ENCODE measurements around the gene ZNF653. TPM values are rescaled to one million over a fixed set of nuclear protein-coding genes. Genes with fewer than 3 reads are reported as not detected.

ZNF653 gene, protein sequence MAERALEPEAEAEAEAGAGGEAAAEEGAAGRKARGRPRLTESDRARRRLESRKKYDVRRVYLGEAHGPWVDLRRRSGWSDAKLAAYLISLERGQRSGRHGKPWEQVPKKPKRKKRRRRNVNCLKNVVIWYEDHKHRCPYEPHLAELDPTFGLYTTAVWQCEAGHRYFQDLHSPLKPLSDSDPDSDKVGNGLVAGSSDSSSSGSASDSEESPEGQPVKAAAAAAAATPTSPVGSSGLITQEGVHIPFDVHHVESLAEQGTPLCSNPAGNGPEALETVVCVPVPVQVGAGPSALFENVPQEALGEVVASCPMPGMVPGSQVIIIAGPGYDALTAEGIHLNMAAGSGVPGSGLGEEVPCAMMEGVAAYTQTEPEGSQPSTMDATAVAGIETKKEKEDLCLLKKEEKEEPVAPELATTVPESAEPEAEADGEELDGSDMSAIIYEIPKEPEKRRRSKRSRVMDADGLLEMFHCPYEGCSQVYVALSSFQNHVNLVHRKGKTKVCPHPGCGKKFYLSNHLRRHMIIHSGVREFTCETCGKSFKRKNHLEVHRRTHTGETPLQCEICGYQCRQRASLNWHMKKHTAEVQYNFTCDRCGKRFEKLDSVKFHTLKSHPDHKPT
- total RNA-seq (2021; fragmentation: NEBNext Ultra II Directional; extraction: Animal tissue kit (Norgen Biotek cat#: 25700)) (7.9 and 9.5 TPM in 2 replicates), polyA plus RNA-seq (2011; rRNA removed) (7.0 and 13.0 TPM in 2 replicates), polyA minus RNA-seq (2011; rRNA and poly(A)+ RNA removed) (4.1 and 6.9 TPM in 2 replicates)
- polyA plus RNA-seq (2011; cell fraction: cytosol; rRNA removed) = 12.0 TPM
- 20.5 TPM for polyA plus RNA-seq (2011; cell fraction: nucleus; rRNA removed)
- 3.0 to 11.6 TPM (median 10.3 TPM) in 4 replicates for polyA plus RNA-seq (2012, experiment 1 of 2)
- 8.4 TPM for polyA plus RNA-seq (2012, experiment 2 of 2)
- polyA plus RNA-seq (2013, experiment 1 of 2) = 6.5 TPM
- polyA plus RNA-seq (2013, experiment 2 of 2) = 4.8 TPM
- 4.0 TPM for polyA minus RNA-seq (2011; cell fraction: cytosol; rRNA and poly(A)+ RNA removed)
- 9.4 TPM for polyA minus RNA-seq (2011; cell fraction: nucleus; rRNA and poly(A)+ RNA removed)
- long read RNA-seq, experiment 1, partial matches to known transcripts = 3 of 3 reads
- long read RNA-seq, experiment 1, other reads (novel, unspliced or antisense) = 0 of 3 reads
- long read RNA-seq, experiment 2 = 0 reads

DNA sequence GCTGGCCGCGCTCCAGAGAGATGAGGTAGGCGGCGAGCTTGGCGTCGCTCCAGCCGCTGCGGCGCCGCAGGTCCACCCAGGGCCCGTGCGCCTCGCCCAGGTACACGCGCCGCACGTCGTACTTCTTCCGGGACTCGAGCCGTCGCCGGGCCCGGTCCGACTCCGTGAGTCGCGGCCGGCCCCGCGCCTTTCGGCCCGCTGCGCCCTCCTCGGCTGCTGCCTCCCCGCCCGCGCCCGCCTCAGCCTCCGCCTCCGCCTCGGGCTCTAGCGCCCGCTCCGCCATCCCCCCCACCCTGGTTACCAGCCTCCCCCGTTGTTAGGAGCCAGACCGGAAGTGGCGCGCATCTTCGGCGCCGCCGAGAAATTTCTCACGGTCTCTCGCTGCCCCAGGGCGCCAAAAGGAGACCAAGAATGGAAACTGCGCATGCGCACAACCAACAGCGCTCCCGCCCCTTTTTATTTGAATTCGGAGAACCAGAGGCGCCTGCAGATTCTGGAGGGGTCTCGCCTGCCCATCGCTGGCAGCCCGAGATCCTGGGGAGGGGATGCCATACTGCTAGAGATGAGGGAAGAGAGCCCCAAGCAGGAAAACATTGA lies at the start of gene ZNF653:
Gene ZNF653 (minus strand): TSS at position 336 of the 597 bp plus-strand sequence. CDS start 53 bp downstream, at position 283.
- H3K9me3 ChIP-seq (ENCODE audit: insufficient read depth in 2 of 2, low read depth in 1 of 2, low read length in 1 of 2) = no peaks in the 10 kb centered on the region
- H3K23me2 ChIP-seq (ENCODE audit: low read depth, low read length) = 0 out of 2 replicates have a peak, but pooled peaks cover 2% of the 10 kb centered on the region
- peaks cover 4% of the 10 kb centered on the region for H3K79me1 ChIP-seq (ENCODE audit: low read depth, low read length)
- H3K18ac ChIP-seq (ENCODE audit: extremely low read depth, low read length) = peak within 1 kb of the TSS; percentile 48; the same call in 1 of the 2 replicates
- FAIRE-seq (peak; percentile 73), DNase-seq (ENCODE audit: low read depth in 1 of 2, low spot score in 2 of 2) (peak; percentile 79 to 98)
- peak within 1 kb of the TSS; percentile 77 to 83 (median 80) for H3K9ac ChIP-seq (replicated peaks in 1 of 4; ENCODE audit: extremely low read depth in 1 of 4, low read depth in 3 of 4, low read length in 3 of 4)
- H3K4ac ChIP-seq (replicated peaks; ENCODE audit: insufficient read length, low read depth, low read length) = peak within 1 kb of the TSS; percentile 21
- ChIA-PET POLR2A (ENCODE audit: partially characterized antibody) (interaction anchor here (0.6 to 2.8 kb wide), 9 partner anchors 9 to 225 kb away, joined by 3 to 7 read pairs (median 3); partner anchors contain the start of gene CNN1), CTCF (ENCODE audit: partially characterized antibody) (interaction anchor here (1.0 to 1.5 kb wide), 3 partner anchors 25 to 53 kb away, joined by 3 to 4 read pairs (median 3); partner anchors contain the start of gene ELOF1)
- H3K36me3 ChIP-seq (ENCODE audit: control insufficient read depth in 2 of 4, insufficient read depth in 4 of 4, low read length in 3 of 4) = no peaks in the 10 kb centered on the region
- H3K4me2 ChIP-seq (ENCODE audit: insufficient read depth in 1 of 2, low read depth in 2 of 2, low read length in 2 of 2) = peak within 1 kb of the TSS; percentile 71 to 85
- no peak within 1 kb of the TSS for H2BK20ac ChIP-seq (ENCODE audit: low read length)
- peak within 1 kb of the TSS; percentile 69 to 85 (median 78) for H3K4me3 ChIP-seq (ENCODE audit: extremely low read depth in 1 of 4, insufficient read depth in 2 of 4, low read depth in 3 of 4, low read length in 4 of 4)
- H4K5ac ChIP-seq (ENCODE audit: insufficient read length, low read depth, low read length) = peak within 1 kb of the TSS; percentile 83
- H2BK120ac ChIP-seq (replicated peaks; ENCODE audit: low read depth, low read length) = no peak within 1 kb of the TSS
- H2BK15ac ChIP-seq (ENCODE audit: low read length) = no peak within 1 kb of the TSS
- H2AFZ ChIP-seq (ENCODE audit: low read length) = no peak within 1 kb of the TSS; the same call in 1 of the 2 replicates
- WGBS, 2 experiments (ENCODE audit: extremely low coverage in 1 of 2, insufficient coverage in 1 of 2, insufficient read length in 1 of 2, insufficient replicate concordance in 2 of 2, low coverage in 1 of 2, low lambda C conversion rate in 2 of 2, missing lambda C conversion rate in 1 of 2) = 4% methylated on average over 20 of the region's 65 CpGs; no CpG with 5 or more reads in 1 of the 2 experiments
- peaks cover 3 to 4% (median 4%) of the 10 kb centered on the region in 4 experiments; a peak in 6 of 7 replicates for H3K4me1 ChIP-seq (replicated peaks in 1 of 4; ENCODE audit: control insufficient read depth in 3 of 4, insufficient read depth in 4 of 4, low read length in 3 of 4)
- no peak within 1 kb of the TSS for H3K23ac ChIP-seq (ENCODE audit: insufficient read length)
- no peak within 1 kb of the TSS for H2BK12ac ChIP-seq (ENCODE audit: low read depth, low read length)
- H3K14ac ChIP-seq (ENCODE audit: insufficient read length) = no peak within 1 kb of the TSS
- no peaks in the 10 kb centered on the region; a peak in 1 of 4 replicates for H3K79me2 ChIP-seq (ENCODE audit: control insufficient read depth in 1 of 2, insufficient read depth in 2 of 2, low read length in 2 of 2)
- H4K8ac ChIP-seq (ENCODE audit: extremely low read depth, insufficient read depth, low read length) = peak within 1 kb of the TSS; percentile 97
- H4K91ac ChIP-seq (replicated peaks; ENCODE audit: insufficient read length, low read length) = peak within 1 kb of the TSS; percentile 44
- no peaks in the 10 kb centered on the region for H4K20me1 ChIP-seq (replicated peaks in 1 of 2; ENCODE audit: control insufficient read depth in 1 of 2, insufficient read depth in 2 of 2, low read length in 2 of 2)
- no peaks in the 10 kb centered on the region for H3K27me3 ChIP-seq (replicated peaks in 1 of 4; ENCODE audit: control insufficient read depth in 3 of 4, extremely low read depth in 1 of 4, insufficient read depth in 3 of 4, low read length in 3 of 4)
- H2AK5ac ChIP-seq (ENCODE audit: low read depth, low read length) = no peak within 1 kb of the TSS
- peak within 1 kb of the TSS; percentile 90 for H2BK5ac ChIP-seq (ENCODE audit: low read depth, low read length)
- peak within 1 kb of the TSS; percentile 69 for H3K56ac ChIP-seq (replicated peaks; ENCODE audit: insufficient read length, low read depth, low read length)
- H3K27ac ChIP-seq (ENCODE audit: low read depth, low read length) = peak within 1 kb of the TSS; percentile 85
- TF ChIP-seq NRF1 (IDR thresholded peaks at IDR 0.05; ENCODE audit: low read depth, low read length) (no peak), RAD21 (IDR thresholded peaks at IDR 0.05 in 1 of 2, conservative IDR thresholded peaks at IDR 0.05 in 1 of 2; ENCODE audit: low read depth in 2 of 2, low read length in 2 of 2) (no peak), BCL11A (IDR thresholded peaks at IDR 0.05; ENCODE audit: low read depth in 2 of 2, low read length in 2 of 2) (no peak), RFX5 (IDR thresholded peaks at IDR 0.05; ENCODE audit: borderline replicate concordance, low read depth, low read length) (no peak), ZNF274 (IDR thresholded peaks at IDR 0.05; ENCODE audit: borderline replicate concordance, extremely low read depth, low read length) (no peak)
- TF ChIP-seq, protein P1, sequence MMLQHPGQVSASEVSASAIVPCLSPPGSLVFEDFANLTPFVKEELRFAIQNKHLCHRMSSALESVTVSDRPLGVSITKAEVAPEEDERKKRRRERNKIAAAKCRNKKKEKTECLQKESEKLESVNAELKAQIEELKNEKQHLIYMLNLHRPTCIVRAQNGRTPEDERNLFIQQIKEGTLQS (IDR thresholded peaks at IDR 0.05; ENCODE audit: insufficient read depth, low read depth, low read length) = peak; percentile 76
